Activated T-helper 1 cell treated with anti-CD3 and anti-CD28 coated beads, Interleukin-12 subunit alpha, Interleukin-12 subunit beta, Interleukin-2, Interleukin-4 antibody, amounts not matched to agents 30 ng/mL and 10 ng/mL and 1 ng/mL, durations not matched to agents 14 hours and 24 hours and 36 hours (primary cell): ENCODE data around the gene UBXN2A. TPM values are rescaled to one million over a fixed set of nuclear protein-coding genes. Genes with fewer than 3 reads are reported as not detected.
"Not testable (repeated sequence)": the region's sequence is repeated elsewhere in the genome, so short reads cannot be mapped to it uniquely, and the experiment has no call there.

ENCODE experiments used
- DNase-seq: peaks from one replicate; pipeline ENCODE4 v3.0.0; 2021; ENCODE audit warnings: low spot score
- H3K27ac Mint-ChIP-seq: one replicate; pipeline ENCODE4 v1.8.0; 2021; ENCODE audit warnings: mild to moderate bottlenecking, mixed read lengths
- H3K27me3 Mint-ChIP-seq: one replicate; pipeline ENCODE4 v1.8.0; 2022; ENCODE audit warnings: mild to moderate bottlenecking, moderate library complexity, mixed read lengths; ENCODE audit not compliant: insufficient read depth
- H3K36me3 Mint-ChIP-seq: one replicate; pipeline ENCODE4 v1.8.0; 2021; ENCODE audit warnings: low read depth, mixed read lengths
- H3K4me1 Mint-ChIP-seq: one replicate; pipeline ENCODE4 v1.8.0; 2021; ENCODE audit warnings: low read depth, mixed read lengths
- H3K4me3 Mint-ChIP-seq: one replicate; pipeline ENCODE4 v1.8.0; 2021; ENCODE audit warnings: mild to moderate bottlenecking, moderate library complexity, mixed read lengths
- H3K9me3 Mint-ChIP-seq: one replicate; pipeline ENCODE4 v1.8.0; 2021; ENCODE audit warnings: mixed read lengths
- intact Hi-C: fragments of 100-400 bp; cut with micrococcal nuclease; formaldehyde crosslinking; loops from one replicate; pipeline ENCODE4 v1.15.1; 2024
- total RNA-seq: library from RNA; stranded (reverse); gene quantifications from 2 replicates; pipeline ENCODE4 v1.2.3, GENCODE V29; 2022

Gene UBXN2A
- total RNA-seq, 1 donor from 2014 or later, result 13.0 TPM

DNA sequence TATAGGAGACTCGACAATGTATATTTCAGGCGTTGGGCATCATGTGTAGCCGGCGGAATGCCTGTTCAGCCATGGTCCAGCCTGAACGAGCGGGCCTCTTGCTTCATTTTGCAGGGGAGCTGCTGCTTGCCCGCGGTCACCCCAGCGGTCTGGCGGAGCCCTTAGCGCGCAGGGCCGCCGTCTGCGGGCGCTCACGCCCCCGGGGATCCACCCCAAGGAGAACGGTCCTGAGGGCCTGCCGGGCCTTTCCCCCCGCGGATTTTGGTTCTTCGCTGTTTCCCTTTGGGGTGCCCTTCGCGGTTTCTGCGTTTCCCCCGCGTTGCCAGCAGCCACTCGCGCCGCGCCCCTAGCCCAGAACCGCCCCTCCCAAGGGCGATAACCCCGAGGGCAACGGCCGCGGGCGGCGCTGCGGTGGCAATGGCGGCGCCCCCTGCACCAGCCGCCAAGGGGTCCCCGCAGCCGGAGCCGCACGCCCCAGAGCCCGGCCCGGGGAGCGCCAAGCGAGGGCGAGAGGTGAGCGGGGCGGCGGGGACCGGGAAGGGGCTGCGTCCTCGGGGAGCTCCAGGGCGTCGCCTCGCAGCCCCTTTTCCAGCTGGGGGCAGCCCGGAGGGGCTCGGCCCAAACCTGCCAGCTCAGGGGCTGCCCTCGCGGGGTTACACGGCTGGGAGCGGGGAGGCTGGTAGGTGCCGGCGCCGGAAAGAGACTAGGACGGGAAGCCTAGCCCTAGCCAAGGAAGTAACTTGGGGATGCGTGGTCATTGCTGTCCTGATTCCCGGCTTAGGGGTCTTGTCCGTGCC lies 69.6 kb downstream of the UBXN2A start, which contains the start of gene MFSD2B:
MFSD2B (plus strand) TSS at position 406 of the 797 bp plus-strand sequence; CDS start at position 418, 12 bp downstream.
- Mint-ChIP-seq H3K36me3 (no peaks in the 10 kb centered on the region), H3K4me1 (peaks cover 5% of the 10 kb centered on the region), H3K27ac (no peak within 1 kb of the TSS), H3K4me3 (no peak within 1 kb of the TSS), H3K9me3 (no peaks in the 10 kb centered on the region), H3K27me3 (peaks cover 46% of the 10 kb centered on the region)
- intact Hi-C loops, result no loop called here
- DNase-seq, result no peak

DNA sequence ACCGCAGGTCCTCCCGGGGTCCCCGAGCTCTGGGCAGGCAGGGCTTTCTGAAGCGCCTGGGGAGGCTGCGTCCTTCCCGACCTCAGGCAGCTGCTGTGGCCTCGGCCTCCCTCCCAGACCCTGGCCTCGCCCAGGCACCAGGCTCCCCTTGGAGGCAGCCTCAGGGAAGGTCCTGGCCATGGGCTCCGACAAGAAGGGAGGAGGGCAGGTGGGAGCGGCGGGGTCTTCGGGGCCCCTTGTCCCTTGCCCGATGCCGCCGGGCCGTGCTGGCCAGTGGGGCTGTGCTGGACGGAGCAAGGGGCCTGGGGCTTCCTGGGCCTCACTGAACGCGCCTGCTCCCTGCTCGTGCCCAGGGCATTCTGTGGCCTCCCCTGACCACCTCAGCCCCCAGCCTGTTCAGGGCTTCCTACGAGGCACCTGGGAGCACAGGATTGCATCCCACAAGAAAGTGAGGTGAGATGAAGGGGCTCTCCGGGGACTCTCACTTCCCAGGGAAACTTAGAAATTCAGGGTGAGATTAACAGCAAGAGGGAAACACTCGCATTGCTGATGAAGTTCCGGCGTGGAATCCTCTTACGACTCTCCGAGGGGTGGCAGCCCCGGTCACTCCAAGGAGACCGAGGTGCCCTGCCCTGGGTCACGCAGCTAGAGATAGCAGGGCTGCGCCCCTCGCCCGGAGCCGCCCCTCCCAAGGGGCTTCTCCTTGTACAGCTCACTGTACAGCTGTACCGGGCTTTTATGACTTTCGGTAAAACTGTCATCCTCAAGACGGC lies 70.4 kb downstream of the UBXN2A start:
- Mint-ChIP-seq H3K27ac (no peak overlapping the region), H3K36me3 (no peaks in the 10 kb centered on the region), H3K9me3 (no peaks in the 10 kb centered on the region), H3K4me1 (peaks cover 5% of the 10 kb centered on the region), H3K4me3 (no peak overlapping the region), H3K27me3 (peaks cover 46% of the 10 kb centered on the region)
- DNase-seq, result no peak
- intact Hi-C loops, result no loop called here

DNA sequence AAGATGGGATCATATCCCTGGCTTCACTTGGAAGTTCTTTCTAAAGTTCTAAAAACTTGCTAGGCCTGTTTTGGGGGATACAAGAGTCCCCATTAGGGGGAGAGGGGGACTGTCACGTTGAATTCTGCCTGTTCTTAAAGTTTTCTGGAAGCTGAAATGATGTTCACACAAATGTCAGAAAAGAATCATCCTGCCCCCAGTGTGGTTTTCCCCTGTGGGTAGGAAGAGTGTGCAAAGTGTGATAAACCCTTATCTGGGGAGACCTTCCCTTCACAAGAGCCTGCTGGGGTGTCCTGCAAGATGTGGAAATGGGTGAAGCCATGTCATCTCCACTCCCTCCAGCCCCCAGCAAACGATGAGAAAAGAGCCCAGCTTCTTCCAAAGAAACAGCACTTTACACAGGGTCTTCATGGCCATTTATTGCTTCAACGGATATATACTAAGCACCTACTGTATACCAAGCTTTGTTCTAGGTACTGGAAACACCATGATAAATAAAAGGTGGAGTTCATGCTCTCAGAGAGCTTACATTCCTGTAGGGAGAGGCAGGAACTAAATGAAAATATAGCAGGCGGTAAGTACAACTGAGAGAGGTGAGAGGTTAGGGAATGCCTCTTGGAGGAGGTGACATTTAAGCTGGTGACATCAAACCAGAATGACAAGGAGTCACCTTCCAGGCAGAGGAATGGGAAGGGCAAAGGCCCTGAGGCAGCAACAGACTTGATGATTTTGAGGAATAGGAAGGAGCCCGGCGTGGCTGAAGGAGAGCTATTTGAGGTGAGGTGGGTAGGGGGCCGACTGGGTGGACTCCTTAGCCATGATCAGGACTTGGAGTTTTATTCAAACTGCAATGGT lies 71.2 kb downstream of the UBXN2A start:
- Mint-ChIP-seq H3K4me3 (no peak overlapping the region), H3K9me3 (no peaks in the 10 kb centered on the region), H3K27ac (no peak overlapping the region), H3K27me3 (peaks cover 46% of the 10 kb centered on the region), H3K4me1 (peaks cover 5% of the 10 kb centered on the region), H3K36me3 (no peaks in the 10 kb centered on the region)
- intact Hi-C loops, result no loop called here
- no peak for DNase-seq

DNA sequence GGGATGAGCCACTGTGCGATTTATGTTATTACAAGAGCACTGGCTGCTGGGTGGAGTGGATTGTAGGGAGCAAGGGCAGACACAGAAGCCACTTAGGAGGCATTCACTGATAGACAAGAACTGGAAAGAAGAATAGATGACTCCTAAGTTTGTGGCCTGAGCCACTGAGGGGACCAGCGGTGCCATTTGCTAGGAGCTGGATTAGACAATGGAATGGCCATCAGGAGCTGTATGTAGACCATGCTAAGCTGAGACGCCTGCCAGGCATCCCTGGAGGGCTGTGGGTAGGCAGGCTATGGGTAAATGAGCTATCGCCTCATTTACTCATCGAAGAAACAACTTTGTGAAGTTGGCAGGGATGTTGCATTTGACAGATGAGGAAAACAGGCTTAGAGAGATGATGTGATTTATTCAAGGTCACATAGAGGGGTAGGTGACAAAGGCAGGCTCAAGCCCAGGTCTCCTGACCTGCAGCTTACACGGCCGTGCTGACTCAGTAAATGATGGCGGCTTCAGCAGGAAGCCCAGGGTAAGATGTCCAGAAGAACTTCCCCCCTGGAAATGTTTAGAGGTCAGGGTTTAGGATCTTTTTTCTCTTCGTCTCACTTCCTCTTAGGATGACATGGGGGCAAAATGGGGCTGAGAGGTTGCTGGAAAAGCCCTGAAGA lies 72.4 kb downstream of the UBXN2A start:
- H3K4me3 Mint-ChIP-seq, result no peak overlapping the region
- peaks cover 5% of the 10 kb centered on the region for H3K4me1 Mint-ChIP-seq
- H3K36me3 Mint-ChIP-seq, result no peaks in the 10 kb centered on the region
- H3K27me3 Mint-ChIP-seq, result peaks cover 39% of the 10 kb centered on the region
- intact Hi-C loops, result no loop called here
- DNase-seq, result no peak
- H3K9me3 Mint-ChIP-seq, result no peaks in the 10 kb centered on the region
- no peak overlapping the region for H3K27ac Mint-ChIP-seq

DNA sequence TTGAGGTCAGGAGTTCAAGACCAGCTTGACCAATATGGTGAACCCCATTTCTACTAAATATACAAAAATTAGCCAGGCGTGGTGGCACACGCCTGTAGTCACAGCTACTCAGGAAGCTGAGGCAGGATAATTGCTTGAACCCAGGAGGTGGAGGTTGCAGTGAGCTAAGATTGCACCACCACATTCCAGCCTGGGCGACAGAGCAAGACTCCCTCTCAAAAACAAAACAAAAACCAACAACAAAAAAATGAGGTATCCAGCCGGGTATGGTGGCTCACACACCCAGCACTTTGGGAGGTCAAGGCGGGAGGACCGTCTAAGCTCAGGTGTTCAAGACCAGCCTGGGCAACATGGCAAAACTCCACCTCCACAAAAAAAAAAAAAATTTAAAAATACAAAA lies 74.6 kb downstream of the UBXN2A start:
- H3K27ac Mint-ChIP-seq, H3K36me3 Mint-ChIP-seq, H3K4me3 Mint-ChIP-seq, intact Hi-C loops, H3K9me3 Mint-ChIP-seq, DNase-seq, H3K4me1 Mint-ChIP-seq: not testable (repeated sequence)
- peaks cover 23% of the 10 kb centered on the region for H3K27me3 Mint-ChIP-seq

DNA sequence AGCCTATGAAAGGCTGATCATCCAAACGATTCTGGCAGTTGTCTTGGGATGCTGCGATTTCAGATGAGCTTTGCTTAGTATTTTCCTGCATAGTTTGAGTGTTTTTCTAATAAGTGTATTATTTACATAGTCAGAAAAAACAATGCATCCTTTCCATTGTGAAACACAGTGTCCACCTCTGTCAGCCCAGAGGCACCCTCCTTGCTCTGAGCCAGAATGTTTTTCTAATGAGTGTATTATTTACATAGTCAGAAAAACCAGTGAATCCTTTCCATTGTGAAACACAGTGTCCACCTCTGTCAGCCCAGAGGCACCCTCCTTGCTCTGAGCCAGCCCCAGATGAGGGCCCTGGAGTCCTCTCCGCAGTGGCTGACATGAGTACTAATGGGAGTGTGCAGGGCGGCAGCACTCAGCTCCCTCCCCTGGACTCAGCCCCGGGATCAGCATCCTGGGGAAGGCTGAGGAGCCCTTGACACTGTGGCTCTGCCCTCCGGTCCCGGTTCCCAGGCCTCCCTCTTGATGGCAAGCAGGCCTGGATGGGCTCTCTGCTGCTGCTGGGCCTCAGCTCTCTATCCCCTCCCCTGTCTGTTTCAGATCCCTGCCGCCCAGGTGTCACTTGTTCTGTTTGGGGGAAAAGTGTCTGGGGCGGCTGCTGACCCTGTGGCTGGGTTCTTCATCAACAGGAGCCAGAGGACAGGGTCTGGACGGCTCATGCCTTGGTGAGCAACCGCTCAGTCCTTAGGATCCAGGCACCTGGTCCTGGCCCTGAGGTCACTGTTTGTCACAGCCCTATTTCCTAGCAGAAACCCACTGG lies 75.5 kb downstream of the UBXN2A start:
- Mint-ChIP-seq H3K4me1 (peaks cover 5% of the 10 kb centered on the region), H3K27me3 (peaks cover 21% of the 10 kb centered on the region), H3K9me3 (no peaks in the 10 kb centered on the region), H3K4me3 (no peak overlapping the region), H3K36me3 (no peaks in the 10 kb centered on the region), H3K27ac (no peak overlapping the region)
- DNase-seq, result no peak
- intact Hi-C loops, result no loop called here

DNA sequence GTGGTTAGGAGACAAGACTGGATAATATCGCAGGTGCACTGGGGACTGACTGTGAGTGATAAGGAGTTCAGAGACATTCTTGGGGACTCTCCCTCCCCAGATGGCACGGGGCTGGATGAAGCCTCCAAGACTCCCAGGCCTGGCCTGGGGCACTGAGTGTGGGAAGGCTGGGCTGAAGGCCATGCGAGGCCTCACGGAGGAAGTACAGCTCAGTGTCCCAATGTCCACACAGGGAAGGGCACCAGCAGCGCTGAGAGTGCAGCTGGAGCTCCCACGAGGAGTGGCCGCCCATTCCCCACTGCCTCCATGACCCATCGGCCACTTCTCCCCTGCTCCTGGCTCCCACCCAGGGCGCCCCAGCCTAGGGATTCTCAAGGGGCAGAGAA lies 76.1 kb downstream of the UBXN2A start:
- DNase-seq, result no peak
- Mint-ChIP-seq H3K4me3 (no peak overlapping the region), H3K27me3 (peaks cover 15% of the 10 kb centered on the region), H3K4me1 (peaks cover 3% of the 10 kb centered on the region), H3K36me3 (no peaks in the 10 kb centered on the region), H3K27ac (no peak overlapping the region), H3K9me3 (no peaks in the 10 kb centered on the region)
- intact Hi-C loops, result no loop called here

DNA sequence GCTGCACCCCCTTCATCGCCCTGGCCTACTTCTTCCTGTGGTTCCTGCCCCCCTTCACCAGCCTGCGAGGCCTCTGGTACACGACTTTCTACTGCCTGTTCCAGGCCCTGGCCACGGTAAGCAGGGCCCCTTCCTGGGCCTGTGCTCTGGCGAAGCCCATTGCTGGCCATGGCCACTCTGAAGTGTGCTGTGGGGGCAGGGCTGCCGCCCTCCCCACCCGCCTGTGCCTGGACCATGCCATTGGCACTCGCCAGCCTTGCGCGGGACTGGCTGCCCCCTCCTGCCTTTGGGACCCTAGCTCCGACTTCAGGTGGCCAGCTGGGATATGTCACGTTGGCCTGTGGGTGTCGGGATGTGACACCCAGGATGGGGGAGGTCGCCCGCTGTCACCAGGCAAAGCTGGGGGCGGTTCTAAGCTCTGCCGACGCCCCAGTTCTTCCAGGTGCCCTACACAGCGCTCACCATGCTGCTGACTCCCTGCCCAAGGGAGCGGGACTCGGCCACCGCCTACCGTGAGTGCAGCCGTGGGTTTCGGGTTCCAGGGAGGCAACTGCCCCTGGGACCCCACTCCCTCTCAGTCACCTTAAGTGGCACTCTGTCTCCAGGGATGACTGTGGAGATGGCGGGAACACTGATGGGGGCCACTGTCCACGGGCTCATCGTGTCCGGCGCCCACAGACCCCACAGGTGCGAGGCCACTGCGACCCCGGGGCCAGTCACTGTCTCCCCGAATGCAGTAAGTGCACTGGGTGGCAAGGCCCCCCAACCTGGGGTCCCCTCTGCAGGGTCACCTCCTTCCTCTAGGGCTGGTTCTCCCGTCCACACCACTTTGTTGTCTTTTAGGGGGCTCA lies 76.8 kb downstream of the UBXN2A start:
- no peak overlapping the region for H3K4me3 Mint-ChIP-seq
- H3K27ac Mint-ChIP-seq, result no peak overlapping the region
- H3K4me1 Mint-ChIP-seq, result no peaks in the 10 kb centered on the region
- DNase-seq, result no peak
- intact Hi-C loops, result no loop called here
- no peaks in the 10 kb centered on the region for H3K9me3 Mint-ChIP-seq
- H3K36me3 Mint-ChIP-seq, result no peaks in the 10 kb centered on the region
- H3K27me3 Mint-ChIP-seq, result peaks cover 8% of the 10 kb centered on the region

DNA sequence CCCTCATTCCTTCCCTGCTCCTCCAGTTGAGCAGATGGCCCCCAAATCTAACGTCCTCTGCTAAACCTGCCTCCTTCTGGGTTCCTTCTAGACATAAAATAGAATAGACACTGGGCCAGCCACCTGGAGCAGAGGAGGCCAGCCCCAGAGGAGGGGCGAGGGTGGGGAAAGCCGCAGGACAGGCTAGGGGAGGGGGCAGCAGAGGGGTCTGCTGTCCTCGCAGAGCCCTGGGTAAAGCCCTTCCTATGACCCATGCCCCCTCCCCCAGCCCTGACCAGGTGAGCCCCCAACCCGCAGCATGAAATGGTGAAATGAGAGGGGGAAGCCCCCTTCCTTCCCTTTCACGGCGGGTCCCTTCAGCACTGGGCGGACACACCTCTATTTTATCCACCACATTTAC lies 77.4 kb downstream of the UBXN2A start:
- intact Hi-C loops, result no loop called here
- no peak overlapping the region for H3K4me3 Mint-ChIP-seq
- no peak overlapping the region for H3K27ac Mint-ChIP-seq
- peaks cover 4% of the 10 kb centered on the region for H3K27me3 Mint-ChIP-seq
- no peaks in the 10 kb centered on the region for H3K4me1 Mint-ChIP-seq
- no peaks in the 10 kb centered on the region for H3K36me3 Mint-ChIP-seq
- no peaks in the 10 kb centered on the region for H3K9me3 Mint-ChIP-seq
- no peak for DNase-seq

DNA sequence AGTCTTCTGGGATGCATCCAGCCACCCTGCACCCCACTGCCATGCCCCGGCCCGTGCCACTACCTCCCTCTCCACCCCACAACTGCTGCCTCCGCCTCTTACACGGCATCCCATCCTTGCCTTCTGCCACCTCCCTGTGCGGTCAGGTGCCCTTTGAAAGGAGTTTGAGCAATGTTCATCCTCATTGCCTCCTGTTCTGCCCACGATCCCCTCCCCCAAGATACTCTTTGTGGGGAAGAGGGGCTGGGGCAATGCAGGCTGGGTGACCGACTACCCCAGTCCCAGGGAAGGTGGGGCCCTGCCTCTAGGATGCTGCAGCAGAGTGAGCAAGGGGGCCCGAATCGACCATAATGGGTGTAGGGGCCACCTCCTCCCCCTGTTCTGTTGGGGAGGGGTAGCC lies 78.0 kb downstream of the UBXN2A start:
- Mint-ChIP-seq H3K36me3 (no peaks in the 10 kb centered on the region), H3K27me3 (peaks cover 4% of the 10 kb centered on the region), H3K9me3 (no peaks in the 10 kb centered on the region), H3K4me3 (no peak overlapping the region), H3K4me1 (no peaks in the 10 kb centered on the region), H3K27ac (no peak overlapping the region)
- no peak for DNase-seq
- intact Hi-C loops, result no loop called here

DNA sequence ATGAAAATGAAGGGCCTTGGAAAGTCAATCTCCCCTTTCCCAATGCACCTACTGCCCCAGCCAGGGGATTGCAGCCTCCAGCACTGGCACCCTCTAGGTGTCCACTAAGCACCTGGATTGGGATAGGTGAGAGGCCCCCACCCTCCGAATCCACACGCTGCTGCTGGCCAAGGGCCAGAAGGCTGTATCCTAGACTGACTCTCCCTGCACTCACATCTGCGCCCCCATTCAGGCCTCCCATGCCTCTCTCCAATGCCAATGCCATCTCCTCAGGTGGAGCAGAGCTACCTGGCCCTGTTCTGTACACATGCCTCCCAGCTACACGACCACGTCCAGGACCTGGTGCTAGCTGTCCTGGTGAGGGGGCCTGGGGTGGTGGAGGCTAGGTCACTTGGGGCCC lies 79.5 kb downstream of the UBXN2A start:
- no peak for DNase-seq
- H3K36me3 Mint-ChIP-seq, result no peaks in the 10 kb centered on the region
- intact Hi-C loops, result no loop called here
- no peak overlapping the region for H3K27ac Mint-ChIP-seq
- no peak overlapping the region for H3K4me3 Mint-ChIP-seq
- H3K27me3 Mint-ChIP-seq, result no peaks in the 10 kb centered on the region
- no peaks in the 10 kb centered on the region for H3K9me3 Mint-ChIP-seq
- H3K4me1 Mint-ChIP-seq, result no peaks in the 10 kb centered on the region
